Measurements from ENCODE around the gene BCL2L14.

DNA sequence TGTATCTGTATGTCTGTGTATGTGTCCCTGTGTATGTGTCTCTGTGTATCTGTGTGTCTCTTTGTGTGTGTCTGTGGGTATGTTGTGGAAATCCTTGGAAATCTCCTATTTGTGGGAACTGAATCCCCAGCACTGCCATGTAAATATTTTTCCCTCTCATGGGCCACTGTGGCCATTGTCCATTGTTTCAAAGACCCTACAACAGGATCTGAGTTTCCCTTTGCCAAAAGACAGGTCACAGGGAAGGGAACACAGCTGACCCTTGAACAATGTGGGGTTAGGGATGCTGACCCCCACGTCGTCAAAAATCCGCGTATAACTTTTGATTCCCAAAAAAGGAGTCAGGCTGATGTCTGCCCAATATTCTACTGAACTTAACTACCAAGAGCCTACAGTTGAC, 22.5 kb upstream of the BCL2L14 start:
- no peak for TF ChIP-seq POLR2AphosphoS5 (IDR thresholded peaks at IDR 0.05; ENCODE audit: low read depth, low read length)
- no peak for TF ChIP-seq TCF7L2 (IDR thresholded peaks at IDR 0.05; ENCODE audit: low read depth, low read length)
- TF ChIP-seq, protein P1, sequence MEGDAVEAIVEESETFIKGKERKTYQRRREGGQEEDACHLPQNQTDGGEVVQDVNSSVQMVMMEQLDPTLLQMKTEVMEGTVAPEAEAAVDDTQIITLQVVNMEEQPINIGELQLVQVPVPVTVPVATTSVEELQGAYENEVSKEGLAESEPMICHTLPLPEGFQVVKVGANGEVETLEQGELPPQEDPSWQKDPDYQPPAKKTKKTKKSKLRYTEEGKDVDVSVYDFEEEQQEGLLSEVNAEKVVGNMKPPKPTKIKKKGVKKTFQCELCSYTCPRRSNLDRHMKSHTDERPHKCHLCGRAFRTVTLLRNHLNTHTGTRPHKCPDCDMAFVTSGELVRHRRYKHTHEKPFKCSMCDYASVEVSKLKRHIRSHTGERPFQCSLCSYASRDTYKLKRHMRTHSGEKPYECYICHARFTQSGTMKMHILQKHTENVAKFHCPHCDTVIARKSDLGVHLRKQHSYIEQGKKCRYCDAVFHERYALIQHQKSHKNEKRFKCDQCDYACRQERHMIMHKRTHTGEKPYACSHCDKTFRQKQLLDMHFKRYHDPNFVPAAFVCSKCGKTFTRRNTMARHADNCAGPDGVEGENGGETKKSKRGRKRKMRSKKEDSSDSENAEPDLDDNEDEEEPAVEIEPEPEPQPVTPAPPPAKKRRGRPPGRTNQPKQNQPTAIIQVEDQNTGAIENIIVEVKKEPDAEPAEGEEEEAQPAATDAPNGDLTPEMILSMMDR (IDR thresholded peaks at IDR 0.05): no peak
- TF ChIP-seq, protein P2, sequence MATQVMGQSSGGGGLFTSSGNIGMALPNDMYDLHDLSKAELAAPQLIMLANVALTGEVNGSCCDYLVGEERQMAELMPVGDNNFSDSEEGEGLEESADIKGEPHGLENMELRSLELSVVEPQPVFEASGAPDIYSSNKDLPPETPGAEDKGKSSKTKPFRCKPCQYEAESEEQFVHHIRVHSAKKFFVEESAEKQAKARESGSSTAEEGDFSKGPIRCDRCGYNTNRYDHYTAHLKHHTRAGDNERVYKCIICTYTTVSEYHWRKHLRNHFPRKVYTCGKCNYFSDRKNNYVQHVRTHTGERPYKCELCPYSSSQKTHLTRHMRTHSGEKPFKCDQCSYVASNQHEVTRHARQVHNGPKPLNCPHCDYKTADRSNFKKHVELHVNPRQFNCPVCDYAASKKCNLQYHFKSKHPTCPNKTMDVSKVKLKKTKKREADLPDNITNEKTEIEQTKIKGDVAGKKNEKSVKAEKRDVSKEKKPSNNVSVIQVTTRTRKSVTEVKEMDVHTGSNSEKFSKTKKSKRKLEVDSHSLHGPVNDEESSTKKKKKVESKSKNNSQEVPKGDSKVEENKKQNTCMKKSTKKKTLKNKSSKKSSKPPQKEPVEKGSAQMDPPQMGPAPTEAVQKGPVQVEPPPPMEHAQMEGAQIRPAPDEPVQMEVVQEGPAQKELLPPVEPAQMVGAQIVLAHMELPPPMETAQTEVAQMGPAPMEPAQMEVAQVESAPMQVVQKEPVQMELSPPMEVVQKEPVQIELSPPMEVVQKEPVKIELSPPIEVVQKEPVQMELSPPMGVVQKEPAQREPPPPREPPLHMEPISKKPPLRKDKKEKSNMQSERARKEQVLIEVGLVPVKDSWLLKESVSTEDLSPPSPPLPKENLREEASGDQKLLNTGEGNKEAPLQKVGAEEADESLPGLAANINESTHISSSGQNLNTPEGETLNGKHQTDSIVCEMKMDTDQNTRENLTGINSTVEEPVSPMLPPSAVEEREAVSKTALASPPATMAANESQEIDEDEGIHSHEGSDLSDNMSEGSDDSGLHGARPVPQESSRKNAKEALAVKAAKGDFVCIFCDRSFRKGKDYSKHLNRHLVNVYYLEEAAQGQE (IDR thresholded peaks at IDR 0.05; ENCODE audit: insufficient read depth in 1 of 2, low read depth in 2 of 2, low read length in 1 of 2): no peak

All from Panc1 (cell line).